HAP-1 (cell line): ENCODE data around the gene TNRC6B.

Source experiments
- DNase-seq, 2 experiments: peaks; one replicate each; pipeline ENCODE4 v3.0.0-alpha.2; 2016 to 2020; ENCODE audit warnings: low spot score in 2 of 2
- H3K27me3 ChIP-seq: fragments of 250-450 bp; sonication (Bioruptor Pico); 2 replicates; pipeline ENCODE4 v1.5.1; 2020; ENCODE audit warnings: low read depth, mild to moderate bottlenecking, moderate library complexity
- H3K36me3 ChIP-seq: fragments of 250-450 bp; sonication (Bioruptor Pico); replicated peaks from 2 replicates; pipeline ENCODE4 v1.5.1; 2020; ENCODE audit warnings: mild to moderate bottlenecking
- H3K4me1 ChIP-seq: fragments of 250-450 bp; sonication (Bioruptor Pico); 2 replicates; pipeline ENCODE4 v1.5.1; 2020; ENCODE audit warnings: mild to moderate bottlenecking
- H3K4me3 ChIP-seq: fragments of 250-450 bp; sonication (Bioruptor Pico); 2 replicates; pipeline ENCODE4 v1.5.1; 2020; ENCODE audit warnings: mild to moderate bottlenecking, moderate library complexity
- H3K9me3 ChIP-seq: fragments of 250-450 bp; sonication (Bioruptor Pico); 2 replicates; pipeline ENCODE4 v1.5.1; 2020; ENCODE audit warnings: mild to moderate bottlenecking, moderate library complexity
- in situ Hi-C: fragments of 300-500 bp; cut with MboI; formaldehyde crosslinking; loops from 3 replicates; pipeline ENCODE4 v1.14.3; 2020; ENCODE audit warnings: low sequenced_read_pairs, inconsistent platforms, mixed read lengths

The TNRC6B gene

DNA sequence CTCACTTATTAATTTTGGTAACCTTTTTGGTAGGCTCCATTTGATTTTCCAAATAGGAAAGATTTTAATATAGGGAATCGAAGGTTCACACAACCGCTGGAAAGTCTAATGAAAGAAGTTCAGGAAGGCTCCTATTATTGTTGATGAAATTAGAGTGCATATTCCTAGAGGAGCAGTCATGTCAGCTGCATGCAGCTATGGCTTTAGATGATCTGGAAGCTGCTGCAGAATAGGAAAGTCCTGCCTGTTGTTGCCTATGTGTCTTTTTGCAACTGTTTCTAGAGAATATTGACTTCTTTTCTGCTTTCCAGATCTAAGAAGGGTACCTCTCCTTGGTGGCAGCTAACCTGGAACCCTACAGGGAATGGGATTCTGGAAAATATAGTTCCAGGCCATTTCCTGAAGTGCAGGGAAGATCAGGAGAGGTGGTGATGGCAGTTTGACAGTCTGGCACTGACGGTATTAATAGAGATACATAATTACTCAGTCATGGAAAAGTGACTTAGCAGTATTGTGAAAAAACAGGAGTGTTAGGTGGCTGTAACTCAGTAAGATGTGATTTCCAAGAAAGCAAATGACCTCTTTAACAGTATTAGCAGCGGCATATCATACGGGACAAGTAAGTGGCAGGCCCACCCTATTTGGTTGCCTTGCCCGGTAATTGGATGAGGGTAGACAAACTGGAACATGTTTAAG lies 54.0 kb downstream of the TNRC6B start:
- in situ Hi-C loops: no loop called here
- DNase-seq: no peak
- Histone ChIP-seq H3K36me3 (peaks cover 9% of the 10 kb centered on the region), H3K9me3 (no peaks in the 10 kb centered on the region), H3K4me3 (no peak overlapping the region), H3K4me1 (peaks cover 13% of the 10 kb centered on the region), H3K27me3 (no peaks in the 10 kb centered on the region)

- no peaks in the 10 kb centered on the region for H3K9me3 ChIP-seq
- DNase-seq: no peak
- no peak overlapping the region for H3K4me3 ChIP-seq
- in situ Hi-C loops: no loop called here
- peaks cover 13% of the 10 kb centered on the region for H3K4me1 ChIP-seq
- H3K36me3 ChIP-seq: peaks cover 9% of the 10 kb centered on the region
- H3K27me3 ChIP-seq: no peaks in the 10 kb centered on the region
Observed at GRCh38 chr22:40232624-40233023, 54.9 kb downstream of the TNRC6B start.

- Histone ChIP-seq H3K27me3 (no peaks in the 10 kb centered on the region), H3K36me3 (peaks cover 7% of the 10 kb centered on the region), H3K9me3 (no peaks in the 10 kb centered on the region), H3K4me3 (no peak overlapping the region), H3K4me1 (peaks cover 12% of the 10 kb centered on the region)
- in situ Hi-C loops: no loop called here
- no peak for DNase-seq
Observed at GRCh38 chr22:40233886-40234285, 56.2 kb downstream of the TNRC6B start.

DNA sequence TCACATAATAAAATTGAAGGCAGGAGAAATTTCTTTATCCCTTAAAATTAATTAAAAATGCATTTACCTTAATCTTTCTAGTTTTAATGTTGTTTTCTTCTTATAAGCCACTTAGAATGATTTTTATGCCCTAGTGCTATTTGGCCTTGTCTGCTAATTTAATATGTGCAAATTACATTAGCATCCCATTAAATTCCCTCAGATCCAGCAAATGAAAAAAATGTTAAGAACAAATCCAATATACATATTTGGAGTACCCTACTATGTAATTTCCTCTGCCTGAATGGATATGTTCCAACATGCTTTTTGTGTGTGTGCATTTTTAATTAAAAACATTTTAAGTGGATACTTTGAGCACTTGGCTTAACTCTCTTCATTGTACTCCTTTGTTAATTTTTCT lies 56.9 kb downstream of the TNRC6B start:
- H3K27me3 ChIP-seq: no peaks in the 10 kb centered on the region
- H3K4me3 ChIP-seq: no peak overlapping the region
- DNase-seq: no peak
- peaks cover 4% of the 10 kb centered on the region for H3K4me1 ChIP-seq
- H3K36me3 ChIP-seq: peaks cover 5% of the 10 kb centered on the region
- in situ Hi-C loops: no loop called here
- no peaks in the 10 kb centered on the region for H3K9me3 ChIP-seq

DNA sequence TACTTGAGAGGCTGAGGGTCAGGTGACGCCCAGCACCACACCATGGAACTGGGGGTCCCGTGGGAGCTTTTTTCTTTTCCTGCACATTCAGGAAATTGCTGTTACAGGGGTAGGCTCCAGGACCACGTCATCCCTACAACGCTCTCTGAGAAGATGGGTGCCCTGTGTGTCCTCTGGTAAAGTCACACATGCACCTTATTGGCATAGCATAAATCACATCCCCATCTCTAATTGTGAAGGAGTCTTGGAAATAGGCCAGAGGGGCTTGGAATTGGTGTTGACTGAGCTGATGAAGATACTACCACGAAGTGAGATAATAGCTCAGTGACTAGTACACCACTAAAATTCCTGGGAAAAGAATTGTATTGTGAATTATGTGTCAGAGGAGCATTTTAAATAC lies 57.6 kb downstream of the TNRC6B start:
- H3K9me3 ChIP-seq: no peaks in the 10 kb centered on the region
- no peaks in the 10 kb centered on the region; the same call in 1 of the 2 replicates for H3K4me1 ChIP-seq
- H3K36me3 ChIP-seq: peaks cover 5% of the 10 kb centered on the region
- no peaks in the 10 kb centered on the region for H3K27me3 ChIP-seq
- in situ Hi-C loops: no loop called here
- H3K4me3 ChIP-seq: no peak overlapping the region
- no peak for DNase-seq

DNA sequence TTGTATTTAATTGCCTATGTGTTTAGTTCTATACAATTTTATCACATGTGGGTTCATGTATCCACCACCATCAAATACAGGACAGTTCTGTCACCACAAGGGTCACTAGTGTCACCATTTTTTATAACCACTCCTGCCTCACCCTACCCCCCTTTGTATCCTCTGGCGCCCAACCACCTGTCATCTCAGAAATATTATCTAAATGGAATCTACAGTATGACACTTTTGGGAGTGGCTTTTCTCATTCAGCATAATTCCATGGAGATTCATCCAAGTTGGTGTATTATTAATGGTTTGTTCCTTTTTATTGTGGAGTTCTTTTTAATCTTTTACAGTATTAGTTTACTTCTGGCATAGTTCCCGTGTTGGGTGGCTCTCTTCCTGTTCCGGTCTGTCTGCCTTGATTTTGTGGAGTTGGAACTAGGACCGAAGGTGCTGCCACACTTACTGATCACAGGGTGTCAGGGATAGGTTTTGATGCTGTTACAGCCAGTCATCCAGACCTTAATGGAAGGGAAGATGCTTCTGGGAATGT lies 58.5 kb downstream of the TNRC6B start:
- no peaks in the 10 kb centered on the region for H3K9me3 ChIP-seq
- H3K4me3 ChIP-seq: no peak overlapping the region
- no peak for DNase-seq
- in situ Hi-C loops: no loop called here
- H3K36me3 ChIP-seq: peaks cover 5% of the 10 kb centered on the region
- peaks cover 3% of the 10 kb centered on the region for H3K4me1 ChIP-seq
- H3K27me3 ChIP-seq: no peaks in the 10 kb centered on the region

DNA sequence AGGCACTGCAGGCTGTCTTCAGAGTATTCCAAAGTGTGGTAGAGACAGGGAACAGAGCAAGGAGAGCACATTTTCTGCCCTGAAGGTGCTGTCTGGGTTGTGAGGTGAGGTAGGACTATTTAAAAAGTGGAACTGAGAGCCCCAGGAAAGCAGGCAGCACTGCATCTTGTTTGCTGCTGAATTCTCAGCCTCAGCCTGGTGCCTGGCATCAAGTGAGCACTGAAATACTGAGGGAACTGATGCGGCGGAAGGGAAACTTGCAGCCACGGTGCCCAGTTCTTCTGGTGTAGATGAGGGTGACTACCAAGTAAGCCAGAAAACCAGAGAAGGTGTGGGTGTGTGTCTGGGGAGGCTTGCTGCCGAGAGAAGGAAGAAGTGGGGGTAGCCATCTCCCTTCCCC lies 59.5 kb downstream of the TNRC6B start:
- no peak overlapping the region for H3K4me3 ChIP-seq
- in situ Hi-C loops: no loop called here
- peaks cover 7% of the 10 kb centered on the region for H3K4me1 ChIP-seq
- H3K27me3 ChIP-seq: no peaks in the 10 kb centered on the region
- H3K36me3 ChIP-seq: peaks cover 2% of the 10 kb centered on the region
- DNase-seq: no peak
- no peaks in the 10 kb centered on the region for H3K9me3 ChIP-seq

DNA sequence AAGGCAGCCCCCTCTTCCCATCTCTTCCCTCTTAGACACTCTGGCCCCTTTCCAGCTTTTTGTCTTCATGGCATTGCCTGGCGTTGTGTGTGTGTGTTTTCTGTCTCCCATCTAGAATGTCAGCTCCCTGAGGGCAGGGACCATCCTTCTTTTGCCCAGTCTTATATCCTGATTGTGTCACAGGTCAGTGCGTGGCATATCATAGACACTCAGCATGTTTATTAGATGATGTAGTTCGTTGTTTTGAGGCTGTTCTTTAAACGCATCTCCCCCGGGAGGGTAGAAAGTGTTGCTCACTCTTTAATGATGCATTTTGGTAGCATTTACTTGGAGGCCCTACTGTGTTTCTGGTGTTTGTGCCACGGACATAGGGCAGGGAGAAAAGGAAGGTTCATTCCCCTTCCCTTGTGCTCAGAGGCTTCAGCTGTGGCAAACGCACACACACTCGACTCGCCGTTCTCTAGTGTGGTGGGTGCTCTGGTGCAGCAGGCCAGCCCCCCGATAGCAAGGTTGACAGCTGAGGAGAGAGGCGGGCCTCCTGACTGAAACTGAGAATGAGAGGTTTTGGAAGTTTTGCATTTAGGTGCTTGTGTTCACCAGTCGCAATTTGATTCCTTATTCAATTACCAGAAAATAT lies 60.2 kb downstream of the TNRC6B start:
- DNase-seq: no peak
- no peaks in the 10 kb centered on the region; the same call in 1 of the 2 replicates for H3K36me3 ChIP-seq
- H3K4me3 ChIP-seq: no peak overlapping the region
- H3K4me1 ChIP-seq: peaks cover 7% of the 10 kb centered on the region
- in situ Hi-C loops: no loop called here
- H3K27me3 ChIP-seq: no peaks in the 10 kb centered on the region
- H3K9me3 ChIP-seq: no peaks in the 10 kb centered on the region

DNA sequence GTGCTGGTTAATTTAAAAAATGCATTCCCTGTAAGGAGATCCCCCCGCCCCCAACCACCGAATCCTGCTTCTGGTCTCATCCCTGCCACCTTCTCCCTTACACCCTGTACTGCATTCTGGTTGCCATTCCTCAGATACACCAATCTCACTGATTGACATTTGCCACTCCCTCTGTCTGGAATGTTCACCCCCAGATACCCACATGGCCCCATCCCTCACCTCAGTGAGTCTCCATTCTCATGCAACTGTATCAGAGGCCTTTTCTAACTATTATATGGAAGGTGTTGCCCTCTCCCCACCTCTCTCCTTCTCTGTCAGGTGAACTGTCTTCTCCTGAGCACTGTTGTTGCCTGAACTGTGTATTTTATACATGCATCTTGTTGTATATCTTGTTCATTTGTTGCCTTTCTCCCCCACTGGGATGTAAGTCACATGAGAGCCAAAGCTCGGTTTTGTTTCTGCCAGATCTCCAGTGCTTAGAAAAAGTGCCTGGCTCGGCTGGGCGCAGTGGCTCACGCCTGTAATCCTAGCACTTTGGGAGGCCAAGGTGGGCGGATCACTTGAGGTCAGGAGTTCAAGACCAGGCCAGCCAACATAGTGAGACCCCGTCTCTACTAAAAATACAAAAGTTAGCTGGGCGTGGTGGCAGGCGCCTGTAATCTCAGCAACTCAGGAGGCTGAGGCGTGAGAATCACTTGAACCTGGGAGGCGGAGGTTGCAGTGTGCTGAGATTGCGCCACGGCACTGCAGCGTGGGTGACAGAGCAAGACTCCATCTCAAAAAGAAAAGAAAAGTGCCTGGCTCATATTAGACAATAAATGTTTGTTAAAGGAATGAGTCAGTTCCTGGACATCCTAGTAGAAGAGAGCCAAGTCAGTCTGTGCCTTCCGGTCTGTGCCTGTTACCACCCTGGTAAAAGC lies 61.0 kb downstream of the TNRC6B start:
- no peaks in the 10 kb centered on the region for H3K27me3 ChIP-seq
- in situ Hi-C loops: no loop called here
- H3K9me3 ChIP-seq: no peaks in the 10 kb centered on the region
- H3K4me3 ChIP-seq: no peak overlapping the region
- no peaks in the 10 kb centered on the region; the same call in 1 of the 2 replicates for H3K36me3 ChIP-seq
- peaks cover 7% of the 10 kb centered on the region for H3K4me1 ChIP-seq
- DNase-seq: no peak

DNA sequence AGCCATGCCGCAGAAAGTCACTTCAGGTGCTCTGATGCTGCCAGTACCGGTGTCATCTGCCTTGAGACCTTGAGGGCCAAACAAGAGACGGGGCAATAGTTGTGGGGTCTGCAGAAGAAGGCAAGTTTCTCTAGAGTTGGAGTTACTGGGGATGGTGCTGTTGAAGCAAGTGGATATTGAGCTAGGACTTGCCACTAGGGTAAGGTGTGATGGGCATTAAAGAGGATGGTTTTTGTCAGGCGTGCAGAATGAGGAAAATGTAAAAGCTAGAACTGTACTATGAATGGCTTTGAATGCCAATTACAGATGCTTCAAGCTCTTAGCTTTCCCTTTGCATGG lies 61.6 kb downstream of the TNRC6B start:
- no peak for DNase-seq
- in situ Hi-C loops: no loop called here
- H3K4me3 ChIP-seq: no peak overlapping the region
- no peaks in the 10 kb centered on the region; the same call in 1 of the 2 replicates for H3K36me3 ChIP-seq
- H3K4me1 ChIP-seq: peaks cover 7% of the 10 kb centered on the region
- H3K27me3 ChIP-seq: no peaks in the 10 kb centered on the region
- H3K9me3 ChIP-seq: no peaks in the 10 kb centered on the region

GRCh38 chr22:40240160-40240559 lies 62.4 kb downstream of the TNRC6B start:
- no peak overlapping the region for H3K4me3 ChIP-seq
- no peaks in the 10 kb centered on the region for H3K9me3 ChIP-seq
- peaks cover 7% of the 10 kb centered on the region for H3K4me1 ChIP-seq
- H3K27me3 ChIP-seq: no peaks in the 10 kb centered on the region
- DNase-seq: peak in 1 of 2 experiments; percentile 27
- no peaks in the 10 kb centered on the region; the same call in 1 of the 2 replicates for H3K36me3 ChIP-seq
- in situ Hi-C loops: no loop called here

- no peaks in the 10 kb centered on the region; the same call in 1 of the 2 replicates for H3K36me3 ChIP-seq
- DNase-seq: no peak
- no peaks in the 10 kb centered on the region for H3K27me3 ChIP-seq
- H3K4me3 ChIP-seq: no peak overlapping the region
- peaks cover 7% of the 10 kb centered on the region for H3K4me1 ChIP-seq
- H3K9me3 ChIP-seq: no peaks in the 10 kb centered on the region
- in situ Hi-C loops: no loop called here
Observed at GRCh38 chr22:40240686-40241085, 63.0 kb downstream of the TNRC6B start.

DNA sequence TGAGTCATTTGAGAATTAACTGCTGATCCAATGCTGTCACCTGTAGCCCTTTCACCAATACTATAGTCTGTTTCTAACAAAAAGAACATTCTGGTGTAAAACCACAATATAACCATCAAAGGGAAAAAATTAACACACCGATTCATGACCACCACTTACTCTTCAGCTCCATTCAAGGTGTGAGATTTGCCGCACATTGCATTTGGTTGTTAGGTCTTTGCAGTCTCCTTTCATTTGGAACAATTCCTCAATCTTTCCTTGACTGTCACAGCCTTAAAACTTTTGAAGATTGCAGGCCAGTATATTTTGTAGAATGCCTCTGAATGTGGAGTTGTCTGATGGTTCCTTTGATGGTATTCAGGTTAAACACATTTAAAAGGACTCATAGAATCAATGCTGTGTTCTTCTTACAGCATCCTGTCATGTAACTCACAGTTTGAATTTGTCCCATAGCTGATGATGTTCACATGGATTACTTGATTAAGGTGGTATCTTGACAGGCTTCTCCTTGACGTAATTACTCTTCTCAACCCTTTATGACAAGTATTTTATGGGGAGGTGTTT lies 63.6 kb downstream of the TNRC6B start:
- in situ Hi-C loops: no loop called here
- Histone ChIP-seq H3K36me3 (no peaks in the 10 kb centered on the region; the same call in 1 of the 2 replicates), H3K9me3 (no peaks in the 10 kb centered on the region), H3K4me1 (peaks cover 7% of the 10 kb centered on the region), H3K4me3 (no peak overlapping the region), H3K27me3 (no peaks in the 10 kb centered on the region)
- DNase-seq: no peak
